A673 (cell line): ENCODE results near the gene NRXN3. TPM values are rescaled to one million over a fixed set of nuclear protein-coding genes. Genes with fewer than 3 reads are reported as not detected.

Experiments
- BruUV-seq: library from RNA; stranded (reverse); fragments of 400-500 nt; replicated peaks from 2 replicates; lab custom pipeline; 2021; lab: Mats Ljungman, UMichigan
- CTCF ChIA-PET: fragments of 300-600 bp; sonication (Branson Sonifier 250); formaldehyde crosslinking; loops from one replicate; lab custom pipeline; 2022; ENCODE audit warnings: antibody characterized with exemption; lab: Charles Lee
- POLR2A ChIA-PET: fragments of 300-600 bp; sonication (Branson Sonifier 250); formaldehyde crosslinking; loops from one replicate; lab custom pipeline; 2022; ENCODE audit warnings: antibody characterized with exemption; ENCODE audit not compliant: low non-redundant PET; lab: Charles Lee
- DNase-seq: peaks from one replicate; pipeline ENCODE4 v3.0.0-alpha.2; 2015; ENCODE audit warnings: low spot score
- H3K27ac ChIP-seq: fragments of 200-600 bp; sonication (generic); 2 replicates; pipeline ENCODE4 v1.5.1; 2016; ENCODE audit warnings: mixed run types, low read depth, mild to moderate bottlenecking, mixed read lengths, antibody characterized with exemption, low read length; ENCODE audit not compliant: poor library complexity, severe bottlenecking
- H3K27me3 ChIP-seq: fragments of 200-600 bp; sonication (generic); replicated peaks from 2 replicates; pipeline ENCODE4 v1.6.1; 2017; ENCODE audit warnings: mixed run types, low read depth, mild to moderate bottlenecking, mixed read lengths, antibody characterized with exemption, low read length; ENCODE audit not compliant: insufficient read depth, poor library complexity
- H3K36me3 ChIP-seq: fragments of 200-600 bp; sonication (generic); 2 replicates; pipeline ENCODE4 v1.6.1; 2016; ENCODE audit warnings: mixed run types, mild to moderate bottlenecking, mixed read lengths, antibody characterized with exemption, low read length; ENCODE audit not compliant: insufficient read depth, poor library complexity, severe bottlenecking
- H3K4me1 ChIP-seq: fragments of 200-600 bp; sonication (generic); 2 replicates; pipeline ENCODE4 v1.6.1; 2017; ENCODE audit warnings: mixed run types, mild to moderate bottlenecking, mixed read lengths, antibody characterized with exemption, low read length; ENCODE audit not compliant: insufficient read depth, poor library complexity, severe bottlenecking
- H3K4me3 ChIP-seq: fragments of 200-600 bp; sonication (generic); 2 replicates; pipeline ENCODE4 v1.5.1; 2016; ENCODE audit warnings: low read depth, mixed run types, mild to moderate bottlenecking, mixed read lengths, low read length; ENCODE audit not compliant: poor library complexity, severe bottlenecking
- H3K9me3 ChIP-seq: fragments of 200-600 bp; sonication (generic); 2 replicates; pipeline ENCODE4 v1.6.1; 2016; ENCODE audit warnings: mixed run types, low read depth, mild to moderate bottlenecking, mixed read lengths, antibody characterized with exemption, low read length; ENCODE audit not compliant: poor library complexity, severe bottlenecking
- CTCF ChIP-seq: fragments of 300-800, 200-600 bp; sonication (generic); conservative IDR thresholded peaks from 2 replicates; pipeline ENCODE4 v1.5.1; 2017; ENCODE audit warnings: low read depth, mild to moderate bottlenecking, antibody characterized with exemption, low read length, moderate library complexity, mixed read lengths
- EZH2 ChIP-seq: fragments of 200-600 bp; sonication (generic); IDR thresholded peaks from 2 replicates; pipeline ENCODE4 v1.6.1; 2017; ENCODE audit warnings: borderline replicate concordance, low read depth, mild to moderate bottlenecking, mixed read lengths, antibody characterized with exemption, low read length; ENCODE audit not compliant: poor library complexity, severe bottlenecking
- intact Hi-C: fragments of 100-400 bp; cut with micrococcal nuclease; formaldehyde crosslinking; loops from one replicate; pipeline ENCODE4 v1.10.0; 2022; ENCODE audit not compliant: unreplicated experiment
- total RNA-seq: library from RNA; stranded (reverse); gene quantifications from 2 replicates; pipeline ENCODE4 v1.2.3, GENCODE V29; 2021

NRXN3 gene
- total RNA-seq, 1 experiment from 2014 or later, result 0.21 TPM

DNA sequence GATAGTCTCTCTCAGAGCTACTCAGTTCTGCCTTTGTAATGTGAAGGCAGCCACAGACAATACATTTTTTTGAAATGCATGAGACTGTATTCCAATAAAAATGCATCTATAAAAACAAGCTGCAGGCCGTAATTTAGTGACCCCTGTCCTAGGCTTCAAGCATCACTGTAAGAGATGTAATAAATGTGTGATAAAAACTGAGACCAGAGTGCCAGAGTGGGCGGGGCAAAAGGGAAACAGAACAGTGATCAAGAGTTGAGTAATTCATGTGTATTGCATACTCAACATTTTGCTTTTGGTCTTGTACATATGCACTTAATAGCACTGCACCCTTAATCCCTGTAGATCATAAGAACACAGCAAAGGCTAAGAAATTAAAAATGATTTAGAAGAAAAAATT lies 1297.7 kb downstream of the NRXN3 start:
- H3K4me3 ChIP-seq, result no peak overlapping the region
- no peaks in the 10 kb centered on the region for H3K4me1 ChIP-seq
- TF ChIP-seq EZH2 (no peak), CTCF (no peak)
- DNase-seq, result no peak
- H3K27ac ChIP-seq, result no peak overlapping the region
- BruUV-seq, result no TSS peak
- ChIA-PET CTCF (no interaction called here), POLR2A (no interaction called here)
- no peaks in the 10 kb centered on the region for H3K27me3 ChIP-seq
- no peaks in the 10 kb centered on the region for H3K9me3 ChIP-seq
- intact Hi-C loops, result no loop called here
- no peaks in the 10 kb centered on the region for H3K36me3 ChIP-seq

- Histone ChIP-seq H3K9me3 (no peaks in the 10 kb centered on the region), H3K36me3 (no peaks in the 10 kb centered on the region), H3K4me1 (no peaks in the 10 kb centered on the region), H3K4me3 (no peak overlapping the region), H3K27ac (no peak overlapping the region), H3K27me3 (peaks cover 4% of the 10 kb centered on the region)
- TF ChIP-seq CTCF (no peak), EZH2 (no peak)
- ChIA-PET POLR2A (no interaction called here), CTCF (no interaction called here)
- DNase-seq, result no peak
- intact Hi-C loops, result no loop called here
- BruUV-seq, result no TSS peak
These were observed 1298.3 kb downstream of the NRXN3 start for GRCh38 chr14:79468486-79468885.

GRCh38 chr14:79473651-79474050 lies 1303.5 kb downstream of the NRXN3 start:
- intact Hi-C loops, result no loop called here
- no peaks in the 10 kb centered on the region for H3K4me1 ChIP-seq
- ChIA-PET CTCF (no interaction called here), POLR2A (no interaction called here)
- no peak for DNase-seq
- no peaks in the 10 kb centered on the region for H3K9me3 ChIP-seq
- H3K36me3 ChIP-seq, result no peaks in the 10 kb centered on the region
- H3K27ac ChIP-seq, result no peak overlapping the region
- peaks cover 4% of the 10 kb centered on the region for H3K27me3 ChIP-seq
- no peak for TF ChIP-seq EZH2
- no peak for TF ChIP-seq CTCF
- H3K4me3 ChIP-seq, result no peak overlapping the region
- BruUV-seq, result no TSS peak
